ENCODE results near the gene TUFM. TPM values are rescaled to one million over a fixed set of nuclear protein-coding genes. Genes with fewer than 3 reads are reported as not detected.

The TUFM gene
- total RNA-seq, 1 experiment from 2014 or later, result 361 TPM

DNA sequence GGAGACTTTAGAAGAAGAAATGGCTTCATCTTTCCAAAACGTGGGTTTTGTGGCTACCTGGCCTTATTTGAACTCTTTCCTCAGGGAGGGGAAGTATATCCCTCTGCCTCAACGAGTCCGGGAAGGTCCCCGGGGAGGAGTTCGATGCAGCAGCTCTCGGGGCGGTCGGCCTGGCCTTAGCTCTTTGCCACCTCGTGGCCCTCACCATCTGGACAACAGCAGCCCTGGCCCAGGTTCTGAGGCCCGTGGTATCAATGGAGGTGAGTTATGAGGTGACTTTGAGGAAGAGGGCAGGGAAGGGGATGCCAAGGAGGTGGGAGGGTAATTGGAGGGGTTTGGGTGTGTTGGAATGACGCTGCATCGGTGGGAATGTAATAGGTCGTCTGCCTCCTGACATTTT, 15.6 kb downstream of the TUFM start:
- ChIA-PET POLR2A (no interaction called here), CTCF (interaction anchor here (1.4 kb wide), 1 partner anchor 15 kb away, joined by 4 read pairs; the partner anchor contains the start of gene TUFM), RAD21 (ENCODE audit: low non-redundant PET in 1 of 2, low total read pairs in 2 of 2, uncharacterized antibody in 2 of 2, unreplicated experiment in 2 of 2) (no interaction called here)
- no peaks in the 10 kb centered on the region for H3K4me1 ChIP-seq (ENCODE audit: control insufficient read depth in 1 of 2, insufficient read depth in 2 of 2, low read length in 2 of 2)
- peaks cover 82% of the 10 kb centered on the region for H3K79me2 ChIP-seq (ENCODE audit: insufficient read depth, low read length)
- peaks cover 12% of the 10 kb centered on the region; the same call in 1 of the 2 replicates for H4K20me1 ChIP-seq (ENCODE audit: insufficient read depth)
- H3K9ac ChIP-seq (ENCODE audit: low read length), result no peak overlapping the region
- no peak overlapping the region for H3K4me3 ChIP-seq (replicated peaks in 1 of 2; ENCODE audit: low read depth in 1 of 2, low read length in 2 of 2)
- no peaks in the 10 kb centered on the region for H3K9me3 ChIP-seq (ENCODE audit: control insufficient read depth in 1 of 2, insufficient read depth in 1 of 2, low read depth in 1 of 2, low read length in 2 of 2)
- DNase-seq (ENCODE audit: low read depth, low spot score) (no peak), ATAC-seq (no peak)
- peaks cover 82 to 96% of the 10 kb centered on the region in 2 experiments for H3K36me3 ChIP-seq (ENCODE audit: control insufficient read depth in 1 of 2, insufficient read depth in 2 of 2, low read length in 2 of 2)
- no peak for TF ChIP-seq ZFX (IDR thresholded peaks at IDR 0.05)
- no peaks in the 10 kb centered on the region for H3K9me2 ChIP-seq (ENCODE audit: insufficient read depth)
- no peak overlapping the region for H3K4me2 ChIP-seq (ENCODE audit: low read length)
- BruUV-seq (replicated peaks), result no TSS peak
- H2AFZ ChIP-seq (ENCODE audit: low read depth, low read length, poor library complexity, severe bottlenecking), result no peak overlapping the region
- H3K27me3 ChIP-seq (ENCODE audit: insufficient read depth, low read length), result no peaks in the 10 kb centered on the region
- intact Hi-C loops (cut with micrococcal nuclease), result no loop called here
- no peak overlapping the region for H3K27ac ChIP-seq (ENCODE audit: low read depth, low read length)

DNA sequence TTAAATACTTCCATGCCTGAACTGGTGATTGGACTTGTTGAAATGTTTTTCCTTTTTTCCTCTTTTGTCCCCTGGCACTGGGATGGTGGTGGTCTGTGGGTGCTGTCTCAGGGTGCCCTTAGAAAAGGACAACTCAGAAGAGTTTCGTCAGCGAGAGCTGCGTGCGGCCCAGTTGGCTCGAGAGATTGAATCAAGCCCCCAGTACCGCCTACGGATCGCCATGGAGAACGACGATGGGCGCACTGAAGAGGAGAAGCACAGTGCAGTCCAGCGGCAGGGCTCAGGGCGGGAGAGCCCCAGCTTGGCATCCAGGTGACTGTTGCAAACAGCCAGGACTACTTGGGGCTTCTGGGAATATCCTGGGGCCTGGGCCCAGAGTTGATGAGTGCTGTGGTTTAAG, 16.4 kb downstream of the TUFM start:
- Histone ChIP-seq H3K4me1 (ENCODE audit: control insufficient read depth in 1 of 2, insufficient read depth in 2 of 2, low read length in 2 of 2) (peaks cover 5 to 7% of the 10 kb centered on the region in 2 experiments; a peak in 3 of 4 replicates), H3K9me2 (ENCODE audit: insufficient read depth) (no peaks in the 10 kb centered on the region), H3K79me2 (ENCODE audit: insufficient read depth, low read length) (peaks cover 90% of the 10 kb centered on the region), H3K9ac (ENCODE audit: low read length) (no peak overlapping the region), H3K4me3 (replicated peaks in 1 of 2; ENCODE audit: low read depth in 1 of 2, low read length in 2 of 2) (no peak overlapping the region), H3K27me3 (ENCODE audit: insufficient read depth, low read length) (no peaks in the 10 kb centered on the region), H3K4me2 (ENCODE audit: low read length) (no peak overlapping the region), H3K36me3 (ENCODE audit: control insufficient read depth in 1 of 2, insufficient read depth in 2 of 2, low read length in 2 of 2) (peaks cover 81 to 94% of the 10 kb centered on the region in 2 experiments), H4K20me1 (ENCODE audit: insufficient read depth) (peaks cover 13% of the 10 kb centered on the region; the same call in 1 of the 2 replicates), H3K27ac (ENCODE audit: low read depth, low read length) (no peak overlapping the region), H3K9me3 (ENCODE audit: control insufficient read depth in 1 of 2, insufficient read depth in 1 of 2, low read depth in 1 of 2, low read length in 2 of 2) (no peaks in the 10 kb centered on the region), H2AFZ (ENCODE audit: low read depth, low read length, poor library complexity, severe bottlenecking) (no peak overlapping the region)
- intact Hi-C loops (cut with micrococcal nuclease), result no loop called here
- POLR2A ChIA-PET, result no interaction called here
- RAD21 ChIA-PET (ENCODE audit: low non-redundant PET in 1 of 2, low total read pairs in 2 of 2, uncharacterized antibody in 2 of 2, unreplicated experiment in 2 of 2), result no interaction called here
- no TSS peak for BruUV-seq (replicated peaks)
- no peak for DNase-seq (ENCODE audit: low read depth, low spot score)
- CTCF ChIA-PET, result no interaction called here
- no peak for ATAC-seq
- TF ChIP-seq ZBTB33 (IDR thresholded peaks at IDR 0.05; ENCODE audit: extremely low read depth, insufficient replicate concordance, low read length) (no peak), ELF1 (IDR thresholded peaks at IDR 0.05; ENCODE audit: borderline replicate concordance, low read depth) (no peak), SIN3A (IDR thresholded peaks at IDR 0.05; ENCODE audit: low read depth) (no peak), TCF7L2 (IDR thresholded peaks at IDR 0.05; ENCODE audit: borderline replicate concordance, extremely low read depth, insufficient read depth, insufficient read length) (no peak), ATF3 (IDR thresholded peaks at IDR 0.05) (no peak), CEBPB (IDR thresholded peaks at IDR 0.05; ENCODE audit: low read depth) (no peak), YY1 (IDR thresholded peaks at IDR 0.05; ENCODE audit: extremely low read depth, insufficient replicate concordance, low read depth, low read length) (no peak), EZH2phosphoT487 (IDR thresholded peaks at IDR 0.05; ENCODE audit: borderline replicate concordance) (no peak), POLR2A (IDR thresholded peaks at IDR 0.05; ENCODE audit: borderline replicate concordance, extremely low read depth, insufficient read depth, insufficient read length) (no peak), SRF (IDR thresholded peaks at IDR 0.05; ENCODE audit: low read depth) (no peak), SP1 (IDR thresholded peaks at IDR 0.05; ENCODE audit: low read depth) (no peak), FOSL1 (IDR thresholded peaks at IDR 0.05; ENCODE audit: low read depth) (no peak)
- TF ChIP-seq, protein P1, sequence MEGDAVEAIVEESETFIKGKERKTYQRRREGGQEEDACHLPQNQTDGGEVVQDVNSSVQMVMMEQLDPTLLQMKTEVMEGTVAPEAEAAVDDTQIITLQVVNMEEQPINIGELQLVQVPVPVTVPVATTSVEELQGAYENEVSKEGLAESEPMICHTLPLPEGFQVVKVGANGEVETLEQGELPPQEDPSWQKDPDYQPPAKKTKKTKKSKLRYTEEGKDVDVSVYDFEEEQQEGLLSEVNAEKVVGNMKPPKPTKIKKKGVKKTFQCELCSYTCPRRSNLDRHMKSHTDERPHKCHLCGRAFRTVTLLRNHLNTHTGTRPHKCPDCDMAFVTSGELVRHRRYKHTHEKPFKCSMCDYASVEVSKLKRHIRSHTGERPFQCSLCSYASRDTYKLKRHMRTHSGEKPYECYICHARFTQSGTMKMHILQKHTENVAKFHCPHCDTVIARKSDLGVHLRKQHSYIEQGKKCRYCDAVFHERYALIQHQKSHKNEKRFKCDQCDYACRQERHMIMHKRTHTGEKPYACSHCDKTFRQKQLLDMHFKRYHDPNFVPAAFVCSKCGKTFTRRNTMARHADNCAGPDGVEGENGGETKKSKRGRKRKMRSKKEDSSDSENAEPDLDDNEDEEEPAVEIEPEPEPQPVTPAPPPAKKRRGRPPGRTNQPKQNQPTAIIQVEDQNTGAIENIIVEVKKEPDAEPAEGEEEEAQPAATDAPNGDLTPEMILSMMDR (IDR thresholded peaks at IDR 0.05 in 2 of 3, conservative IDR thresholded peaks at IDR 0.05 in 1 of 3; ENCODE audit: borderline replicate concordance in 1 of 3, insufficient read depth in 1 of 3, low read depth in 2 of 3, low read length in 2 of 3), result no peak
- TF ChIP-seq, protein P2, sequence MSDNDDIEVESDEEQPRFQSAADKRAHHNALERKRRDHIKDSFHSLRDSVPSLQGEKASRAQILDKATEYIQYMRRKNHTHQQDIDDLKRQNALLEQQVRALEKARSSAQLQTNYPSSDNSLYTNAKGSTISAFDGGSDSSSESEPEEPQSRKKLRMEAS (IDR thresholded peaks at IDR 0.05), result no peak

Measured in HCT116 (cell line).